Activated B cell treated with CpG ODN at 0.5 μM for 24 hours (primary cell): ENCODE results near the gene TMEM108. TPM values are rescaled to one million over a fixed set of nuclear protein-coding genes. Genes with fewer than 3 reads are reported as not detected.

Experiments
- ATAC-seq: fragments of 200-7000 bp; cut with Tn5 transposase; one replicate; pipeline ENCODE4 v1.10.0; 2021; ENCODE audit warnings: low read depth, mild to moderate bottlenecking, moderate library complexity
- CTCF ChIA-PET: fragments of 350-600 bp; sonication (Branson Sonifier 250); formaldehyde crosslinking; loops from one replicate; lab custom pipeline; 2021; ENCODE audit warnings: antibody characterized with exemption; lab: Charles Lee
- POLR2A ChIA-PET: fragments of 350-600 bp; sonication (Branson Sonifier 250); formaldehyde crosslinking; loops from one replicate; lab custom pipeline; 2021; ENCODE audit warnings: antibody characterized with exemption; lab: Charles Lee
- DNase-seq: peaks from one replicate; pipeline ENCODE4 v3.0.0; 2022
- H3K27ac Mint-ChIP-seq: one replicate; pipeline ENCODE4 v1.8.0; 2020; ENCODE audit warnings: mixed read lengths
- H3K27me3 Mint-ChIP-seq: one replicate; pipeline ENCODE4 v1.8.0; 2021; ENCODE audit warnings: mixed read lengths
- H3K36me3 Mint-ChIP-seq: one replicate; pipeline ENCODE4 v1.8.0; 2021; ENCODE audit warnings: low read depth, mixed read lengths
- H3K4me1 Mint-ChIP-seq: one replicate; pipeline ENCODE4 v1.8.0; 2021; ENCODE audit warnings: mixed read lengths
- H3K4me3 Mint-ChIP-seq: one replicate; pipeline ENCODE4 v1.8.0; 2020; ENCODE audit warnings: mild to moderate bottlenecking, mixed read lengths
- H3K9me3 Mint-ChIP-seq: one replicate; pipeline ENCODE4 v1.8.0; 2020; ENCODE audit warnings: mixed read lengths
- intact Hi-C: fragments of 100-400 bp; cut with micrococcal nuclease; formaldehyde crosslinking; loops from one replicate; pipeline ENCODE4 v1.15.1; 2024
- total RNA-seq: library from RNA; stranded (reverse); gene quantifications from 2 replicates; pipeline ENCODE4 v1.2.3, GENCODE V29; 2022
- TF ChIP-seq, protein P1 (sequence below): fragments of 200-600 bp; IDR thresholded peaks from one replicate; pipeline ENCODE4 v1.8.0; 2022; ENCODE audit warnings: antibody characterized with exemption, mild to moderate bottlenecking

Gene TMEM108
- total RNA-seq, 1 donor from 2014 or later = not detected

DNA sequence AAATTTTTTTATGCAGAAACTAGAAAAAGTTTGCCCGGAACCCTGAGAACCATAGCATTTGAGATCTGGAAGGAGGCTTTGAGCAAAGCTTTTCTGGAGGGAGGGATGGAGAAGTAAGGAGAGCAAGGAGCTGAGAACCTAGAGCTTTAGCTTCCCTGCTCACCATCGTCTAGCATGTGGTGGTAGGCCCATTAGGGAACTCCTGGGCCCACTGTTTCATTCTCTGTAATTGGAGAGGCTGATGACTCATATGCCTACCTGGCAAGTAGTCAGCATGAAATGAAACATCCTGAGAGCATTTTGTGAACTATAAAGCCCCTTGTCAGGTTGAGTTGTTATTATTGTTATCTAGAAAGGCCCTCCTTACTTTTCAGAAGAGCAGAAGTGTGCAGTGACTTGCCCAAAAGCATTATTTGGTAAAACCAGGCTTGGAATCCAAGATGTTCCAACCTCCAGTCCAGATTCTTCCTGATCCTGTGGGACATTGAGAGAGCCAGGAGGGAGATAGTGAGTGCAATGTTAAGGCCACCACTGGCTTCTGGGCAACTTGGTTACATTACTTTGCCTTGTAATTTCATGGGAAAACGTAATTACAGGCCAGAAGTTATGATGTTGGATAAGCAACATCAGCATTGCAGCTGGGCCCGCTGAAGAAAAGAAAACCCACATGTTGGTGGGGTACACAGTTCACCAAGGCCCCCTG lies 257.2 kb downstream of the TMEM108 start:
- no peaks in the 10 kb centered on the region for H3K4me1 Mint-ChIP-seq
- no peak overlapping the region for H3K4me3 Mint-ChIP-seq
- intact Hi-C loops = loop anchor here (10.0 kb wide), 1 partner anchor 329 kb away; no protein-coding TSS in a partner anchor
- TF ChIP-seq, protein P1, sequence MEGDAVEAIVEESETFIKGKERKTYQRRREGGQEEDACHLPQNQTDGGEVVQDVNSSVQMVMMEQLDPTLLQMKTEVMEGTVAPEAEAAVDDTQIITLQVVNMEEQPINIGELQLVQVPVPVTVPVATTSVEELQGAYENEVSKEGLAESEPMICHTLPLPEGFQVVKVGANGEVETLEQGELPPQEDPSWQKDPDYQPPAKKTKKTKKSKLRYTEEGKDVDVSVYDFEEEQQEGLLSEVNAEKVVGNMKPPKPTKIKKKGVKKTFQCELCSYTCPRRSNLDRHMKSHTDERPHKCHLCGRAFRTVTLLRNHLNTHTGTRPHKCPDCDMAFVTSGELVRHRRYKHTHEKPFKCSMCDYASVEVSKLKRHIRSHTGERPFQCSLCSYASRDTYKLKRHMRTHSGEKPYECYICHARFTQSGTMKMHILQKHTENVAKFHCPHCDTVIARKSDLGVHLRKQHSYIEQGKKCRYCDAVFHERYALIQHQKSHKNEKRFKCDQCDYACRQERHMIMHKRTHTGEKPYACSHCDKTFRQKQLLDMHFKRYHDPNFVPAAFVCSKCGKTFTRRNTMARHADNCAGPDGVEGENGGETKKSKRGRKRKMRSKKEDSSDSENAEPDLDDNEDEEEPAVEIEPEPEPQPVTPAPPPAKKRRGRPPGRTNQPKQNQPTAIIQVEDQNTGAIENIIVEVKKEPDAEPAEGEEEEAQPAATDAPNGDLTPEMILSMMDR = no peak
- ATAC-seq (no peak), DNase-seq (no peak)
- CTCF ChIA-PET = no interaction called here
- H3K9me3 Mint-ChIP-seq = no peaks in the 10 kb centered on the region
- H3K36me3 Mint-ChIP-seq = no peaks in the 10 kb centered on the region
- no peak overlapping the region for H3K27ac Mint-ChIP-seq
- POLR2A ChIA-PET = no interaction called here
- H3K27me3 Mint-ChIP-seq = peaks cover 2% of the 10 kb centered on the region

GRCh38 chr3:133295944-133296917 lies 258.0 kb downstream of the TMEM108 start:
- no peak for DNase-seq
- H3K27ac Mint-ChIP-seq = no peak overlapping the region
- ATAC-seq = no peak
- TF ChIP-seq, protein P1 = no peak
- H3K9me3 Mint-ChIP-seq = no peaks in the 10 kb centered on the region
- H3K27me3 Mint-ChIP-seq = peaks cover 2% of the 10 kb centered on the region
- H3K4me3 Mint-ChIP-seq = no peak overlapping the region
- ChIA-PET POLR2A (no interaction called here), CTCF (no interaction called here)
- no peaks in the 10 kb centered on the region for H3K4me1 Mint-ChIP-seq
- intact Hi-C loops = loop anchor here (10.0 kb wide), 1 partner anchor 329 kb away; no protein-coding TSS in a partner anchor
- no peaks in the 10 kb centered on the region for H3K36me3 Mint-ChIP-seq

GRCh38 chr3:133296981-133297380 lies 258.8 kb downstream of the TMEM108 start:
- ATAC-seq = no peak
- CTCF ChIA-PET = no interaction called here

DNA sequence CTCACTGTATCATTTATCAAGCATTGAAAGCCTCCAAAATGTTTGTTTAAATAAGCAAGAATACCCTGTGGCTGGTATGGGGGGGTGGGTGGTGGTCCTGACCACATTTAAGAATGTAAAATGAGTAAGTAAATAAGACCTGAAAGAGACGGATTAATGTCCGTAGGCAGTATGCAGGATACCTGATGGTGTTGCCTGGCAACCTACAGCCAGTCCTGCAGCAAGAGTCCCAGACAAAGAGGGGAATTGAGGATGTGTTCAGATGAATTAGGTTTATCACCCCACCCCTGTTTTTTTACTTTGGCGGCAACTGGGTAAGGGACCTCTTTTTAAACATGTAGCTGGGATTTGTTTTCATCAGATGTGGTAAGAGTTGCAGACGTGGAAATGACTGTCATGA lies 261.9 kb downstream of the TMEM108 start:
- no peak for ATAC-seq
- H3K27me3 Mint-ChIP-seq = no peaks in the 10 kb centered on the region
- no peak overlapping the region for H3K4me3 Mint-ChIP-seq
- no peak overlapping the region for H3K27ac Mint-ChIP-seq
- intact Hi-C loops = no loop called here
- no peaks in the 10 kb centered on the region for H3K4me1 Mint-ChIP-seq
- no peak for DNase-seq
- no peaks in the 10 kb centered on the region for H3K36me3 Mint-ChIP-seq
- ChIA-PET POLR2A (no interaction called here), CTCF (no interaction called here)
- TF ChIP-seq, protein P1 = no peak
- H3K9me3 Mint-ChIP-seq = no peaks in the 10 kb centered on the region

More at GRCh38 chr3:133296981-133297380, 258.8 kb downstream of the TMEM108 start:
- H3K27me3 Mint-ChIP-seq = no peaks in the 10 kb centered on the region
- no peak for DNase-seq
- TF ChIP-seq, protein P1 = no peak
- no peak overlapping the region for H3K27ac Mint-ChIP-seq
- no peaks in the 10 kb centered on the region for H3K36me3 Mint-ChIP-seq
- no peaks in the 10 kb centered on the region for H3K4me1 Mint-ChIP-seq
- POLR2A ChIA-PET = no interaction called here
- no peak overlapping the region for H3K4me3 Mint-ChIP-seq
- no peaks in the 10 kb centered on the region for H3K9me3 Mint-ChIP-seq
- intact Hi-C loops = loop anchor here (10.0 kb wide), 1 partner anchor 328 kb away; no protein-coding TSS in a partner anchor

DNA sequence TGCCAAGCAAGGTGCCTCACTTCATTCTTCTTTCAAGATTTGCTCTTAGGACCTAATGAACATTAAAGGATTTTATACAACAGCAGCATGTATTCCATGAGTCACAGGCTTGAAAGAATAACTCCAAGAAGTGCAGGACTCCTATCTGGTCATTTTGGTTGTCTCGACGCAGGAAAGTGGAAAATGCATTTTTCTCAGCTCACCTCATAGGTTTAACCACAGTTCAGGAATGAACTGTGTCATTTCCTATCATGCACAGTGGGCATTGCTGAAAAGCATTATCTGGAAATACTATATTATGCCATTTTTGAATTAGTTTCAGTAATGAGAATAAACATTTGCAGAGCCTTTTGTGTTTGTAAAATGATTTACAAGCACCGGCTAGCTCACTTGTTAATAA lies 263.0 kb downstream of the TMEM108 start:
- Mint-ChIP-seq H3K36me3 (no peaks in the 10 kb centered on the region), H3K4me3 (no peak overlapping the region), H3K9me3 (no peaks in the 10 kb centered on the region), H3K27me3 (no peaks in the 10 kb centered on the region), H3K4me1 (no peaks in the 10 kb centered on the region), H3K27ac (no peak overlapping the region)
- TF ChIP-seq, protein P1 = no peak
- ATAC-seq (no peak), DNase-seq (no peak)
- POLR2A ChIA-PET = no interaction called here
- CTCF ChIA-PET = no interaction called here
- intact Hi-C loops = no loop called here
